ENCODE results near the gene CCDC88B. TPM values are rescaled to one million over a fixed set of nuclear protein-coding genes. Genes with fewer than 3 reads are reported as not detected.

The CCDC88B gene
- total RNA-seq, 1 donor from 2014 or later: 5.1 TPM

GRCh38 chr11:64390558-64390957, 50.6 kb downstream of the CCDC88B start:
- DNase-seq (ENCODE audit: low spot score in 2 of 2): no peak
- H3K27me3 ChIP-seq: no peaks in the 10 kb centered on the region
- peaks cover under 1% of the 10 kb centered on the region in 2 donors for H3K4me1 ChIP-seq
- intact Hi-C loops (cut with DNase I): no loop called here
- no peak for TF ChIP-seq CTCF (IDR thresholded peaks at IDR 0.05)
- no peak overlapping the region for H3K27ac ChIP-seq
- no peak overlapping the region for H3K4me3 ChIP-seq
- H3K36me3 ChIP-seq: no peaks in the 10 kb centered on the region
- no peaks in the 10 kb centered on the region for H3K9me3 ChIP-seq

DNA sequence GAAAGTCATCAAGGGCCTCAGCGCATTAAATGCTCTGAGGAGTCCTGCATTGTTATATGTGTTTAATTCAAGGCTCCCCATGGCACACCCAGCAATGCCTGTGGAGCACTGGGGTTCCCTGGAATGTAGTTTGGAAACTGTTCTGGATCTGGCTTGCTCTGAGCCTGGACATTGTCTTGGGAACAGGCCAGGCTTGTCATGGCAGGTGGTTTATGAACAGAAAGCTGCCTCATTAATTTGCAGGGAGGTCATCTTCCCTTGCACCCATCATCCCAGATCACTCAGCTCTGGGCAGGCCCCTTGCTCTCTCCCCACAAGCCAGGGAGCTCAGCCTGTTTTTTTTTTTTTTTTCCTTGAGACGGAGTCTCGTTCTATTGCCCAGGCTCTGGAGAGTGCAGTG, 51.8 kb downstream of the CCDC88B start:
- intact Hi-C loops (cut with DNase I): no loop called here
- Histone ChIP-seq H3K27me3 (no peaks in the 10 kb centered on the region), H3K4me1 (peaks cover 4 to 5% of the 10 kb centered on the region in 2 donors), H3K27ac (no peak overlapping the region), H3K9me3 (no peaks in the 10 kb centered on the region), H3K36me3 (no peaks in the 10 kb centered on the region), H3K4me3 (no peak overlapping the region)
- DNase-seq (ENCODE audit: low spot score in 2 of 2): no peak
- no peak for TF ChIP-seq CTCF (IDR thresholded peaks at IDR 0.05)

DNA sequence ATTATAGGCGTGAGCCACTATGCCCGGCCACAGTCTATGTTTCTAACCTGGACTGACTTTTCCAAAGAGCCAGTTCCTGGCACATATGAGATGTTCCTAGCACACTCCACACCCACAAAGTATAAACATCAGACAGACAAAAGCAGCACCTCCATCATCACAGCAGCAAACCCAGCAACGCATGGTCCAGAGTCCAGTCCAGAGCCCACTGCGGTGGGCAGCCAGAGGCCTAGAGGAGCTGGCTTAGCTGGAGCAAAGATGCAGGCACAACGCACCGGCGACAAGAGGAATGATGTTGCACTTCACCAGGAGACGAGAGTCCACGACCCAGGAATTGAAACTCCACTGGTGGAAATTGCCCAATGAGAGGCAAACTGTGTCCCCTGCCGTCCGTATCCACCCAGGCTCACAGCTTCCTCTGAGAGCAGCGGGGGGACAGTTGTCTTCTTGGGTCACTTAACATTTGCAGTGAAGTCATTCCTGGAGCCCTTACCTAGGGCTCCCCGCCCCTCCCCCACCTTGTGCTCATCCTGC, 55.6 kb downstream of the CCDC88B start:
- DNase-seq (ENCODE audit: low spot score in 2 of 2): no peak
- no peak for TF ChIP-seq CTCF (IDR thresholded peaks at IDR 0.05)
- intact Hi-C loops (cut with DNase I): no loop called here
- Histone ChIP-seq H3K9me3 (no peaks in the 10 kb centered on the region), H3K27me3 (no peaks in the 10 kb centered on the region), H3K4me1 (peaks cover 4 to 5% of the 10 kb centered on the region in 2 donors), H3K4me3 (no peak overlapping the region), H3K27ac (no peak overlapping the region), H3K36me3 (no peaks in the 10 kb centered on the region)

DNA sequence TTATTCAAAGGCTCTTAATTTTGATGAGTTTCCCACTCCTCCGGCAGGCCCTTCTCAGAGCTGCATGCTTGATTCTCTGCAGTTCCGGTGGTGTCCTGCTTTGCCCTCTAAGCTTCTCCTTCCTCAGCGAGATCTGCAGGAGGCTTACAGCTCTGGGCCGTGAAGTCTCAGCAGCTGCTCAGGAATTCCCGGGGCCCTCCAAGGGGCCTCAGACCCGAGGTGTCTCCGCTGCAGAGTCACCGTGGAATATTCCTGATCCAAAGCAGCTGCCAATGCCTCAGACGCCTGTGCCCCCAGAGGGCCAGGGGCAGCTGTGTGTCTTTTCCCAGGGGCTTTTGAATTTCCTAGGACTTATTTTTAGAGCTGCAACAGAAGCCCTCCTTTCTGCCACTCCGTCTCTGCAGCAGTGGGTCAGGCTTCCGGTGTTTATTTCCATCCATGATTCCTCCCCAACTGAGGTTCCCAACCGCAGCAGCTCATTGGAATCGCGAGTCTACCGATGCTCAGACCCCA, 56.1 kb downstream of the CCDC88B start:
- DNase-seq (ENCODE audit: low spot score in 2 of 2): no peak
- Histone ChIP-seq H3K27me3 (no peaks in the 10 kb centered on the region), H3K9me3 (no peaks in the 10 kb centered on the region), H3K4me1 (peaks cover 4 to 5% of the 10 kb centered on the region in 2 donors), H3K36me3 (no peaks in the 10 kb centered on the region), H3K27ac (no peak overlapping the region), H3K4me3 (peak overlapping the region in 1 of 2 donors; percentile 6)
- intact Hi-C loops (cut with DNase I): no loop called here
- TF ChIP-seq CTCF (IDR thresholded peaks at IDR 0.05): no peak

- H3K4me3 ChIP-seq: no peak overlapping the region
- TF ChIP-seq CTCF (IDR thresholded peaks at IDR 0.05): no peak
Observed at GRCh38 chr11:64400102-64400501, 60.1 kb downstream of the CCDC88B start.

GRCh38 chr11:64400667-64401066, 60.7 kb downstream of the CCDC88B start:
- H3K4me1 ChIP-seq: peaks cover 4 to 5% of the 10 kb centered on the region in 2 donors
- no peak overlapping the region for H3K27ac ChIP-seq
- H3K36me3 ChIP-seq: no peaks in the 10 kb centered on the region
- no peaks in the 10 kb centered on the region for H3K9me3 ChIP-seq
- no peak for TF ChIP-seq CTCF (IDR thresholded peaks at IDR 0.05)
- intact Hi-C loops (cut with DNase I): no loop called here
- no peak overlapping the region for H3K4me3 ChIP-seq
- no peaks in the 10 kb centered on the region for H3K27me3 ChIP-seq
- DNase-seq (ENCODE audit: low spot score in 2 of 2): no peak

More at GRCh38 chr11:64400102-64400501, 60.1 kb downstream of the CCDC88B start:
- H3K4me1 ChIP-seq: peaks cover 4 to 5% of the 10 kb centered on the region in 2 donors
- no peak for DNase-seq (ENCODE audit: low spot score in 2 of 2)
- H3K9me3 ChIP-seq: no peaks in the 10 kb centered on the region
- no peaks in the 10 kb centered on the region for H3K27me3 ChIP-seq
- H3K36me3 ChIP-seq: no peaks in the 10 kb centered on the region
- no peak overlapping the region for H3K27ac ChIP-seq
- intact Hi-C loops (cut with DNase I): no loop called here

All from ascending aorta (tissue), 2 donors.